Left hindlimb (tissue), 1 donor: ENCODE measurements around the gene DAAM1.

Source experiments
- DNase-seq: peaks from one replicate; pipeline ENCODE4 v3.0.0-alpha.2; 2018

The DAAM1 gene

GRCh38 chr14:59377991-59378601 lies 189.6 kb downstream of the DAAM1 start:
- no peak for DNase-seq

- DNase-seq = no peak
These were observed 201.5 kb downstream of the DAAM1 start for GRCh38 chr14:59389936-59390335.

- no peak for DNase-seq
These were observed 202.9 kb downstream of the DAAM1 start for GRCh38 chr14:59391388-59391787.

- DNase-seq = no peak
These were observed 205.8 kb downstream of the DAAM1 start for GRCh38 chr14:59394268-59394667.

- DNase-seq = no peak
These were observed 207.2 kb downstream of the DAAM1 start for GRCh38 chr14:59395672-59396071.

GRCh38 chr14:59398841-59399240 lies 210.4 kb downstream of the DAAM1 start:
- DNase-seq = no peak

- no peak for DNase-seq
These were observed 218.2 kb downstream of the DAAM1 start for GRCh38 chr14:59406454-59407245.

GRCh38 chr14:59407246-59408010 lies 219.0 kb downstream of the DAAM1 start:
- no peak for DNase-seq

GRCh38 chr14:59415836-59416602 lies 227.6 kb downstream of the DAAM1 start:
- DNase-seq = no peak

GRCh38 chr14:59417311-59417710 lies 228.8 kb downstream of the DAAM1 start:
- no peak for DNase-seq

GRCh38 chr14:59419303-59419702 lies 230.8 kb downstream of the DAAM1 start:
- no peak for DNase-seq
